NK-92 (cell line): Measurements from ENCODE around the gene CH25H.

ENCODE experiments used
- DNase-seq: peaks from one replicate; lab custom pipeline; 2025; ENCODE audit not compliant: unreplicated experiment; lab: John Stamatoyannopoulos, UW

Gene CH25H

GRCh38 chr10:89235073-89235798 lies 28.1 kb upstream of the CH25H start:
- DNase-seq = no peak

- no peak for DNase-seq
These were observed 25.9 kb upstream of the CH25H start for GRCh38 chr10:89233033-89233432.

GRCh38 chr10:89228962-89229361 lies 21.8 kb upstream of the CH25H start:
- no peak for DNase-seq

- DNase-seq = no peak
These were observed 21.0 kb upstream of the CH25H start for GRCh38 chr10:89228146-89228545.

- DNase-seq = no peak
These were observed 19.8 kb upstream of the CH25H start for GRCh38 chr10:89226891-89227290.

- no peak for DNase-seq
These were observed 17.8 kb upstream of the CH25H start for GRCh38 chr10:89224739-89225443.

GRCh38 chr10:89221919-89222318 lies 14.8 kb upstream of the CH25H start:
- DNase-seq = no peak

- DNase-seq = no peak
These were observed 12.5 kb upstream of the CH25H start for GRCh38 chr10:89219513-89220218.

- no peak for DNase-seq
These were observed 10.2 kb upstream of the CH25H start for GRCh38 chr10:89217057-89217990.

- no peak for DNase-seq
These were observed 8.9 kb upstream of the CH25H start for GRCh38 chr10:89216056-89216455.

GRCh38 chr10:89215511-89215910 lies 8.4 kb upstream of the CH25H start:
- no peak for DNase-seq

- no peak for DNase-seq
These were observed 7.5 kb upstream of the CH25H start for GRCh38 chr10:89214566-89215165.

- no peak for DNase-seq
These were observed 6.2 kb upstream of the CH25H start for GRCh38 chr10:89213191-89213808.

GRCh38 chr10:89210794-89211425 lies 3.8 kb upstream of the CH25H start:
- no peak for DNase-seq

- no peak for DNase-seq
These were observed 2.6 kb upstream of the CH25H start for GRCh38 chr10:89209718-89210117.

- DNase-seq = no peak
These were observed 859 bp upstream of the CH25H start for GRCh38 chr10:89207801-89208551.

- DNase-seq = no peak
These were observed 526 bp downstream of the CH25H start for GRCh38 chr10:89206402-89207180.

- no peak for DNase-seq
These were observed 2.4 kb downstream of the CH25H start for GRCh38 chr10:89204621-89205185.
